PC-3 (cell line): ENCODE measurements around the gene KDM4B. TPM values are rescaled to one million over a fixed set of nuclear protein-coding genes. Genes with fewer than 3 reads are reported as not detected.

Experiments used
- ATAC-seq: fragments of 200-7000 bp; cut with Tn5 transposase; 2 replicates; pipeline ENCODE4 v1.9.1; 2020; ENCODE audit warnings: mild to moderate bottlenecking, moderate library complexity
- BruUV-seq: library from RNA; stranded (reverse); fragments of 400-500 nt; replicated peaks from 2 replicates; lab custom pipeline; 2021; lab: Mats Ljungman, UMichigan
- CTCF ChIA-PET: fragments of 300-600 bp; sonication (Branson Sonifier 250); formaldehyde crosslinking; loops from one replicate; lab custom pipeline; 2022; ENCODE audit warnings: antibody characterized with exemption; lab: Charles Lee
- POLR2A ChIA-PET: fragments of 300-600 bp; sonication (Branson Sonifier 250); formaldehyde crosslinking; loops from one replicate; lab custom pipeline; 2022; ENCODE audit warnings: antibody characterized with exemption; ENCODE audit not compliant: unreplicated experiment; lab: Charles Lee
- DNase-seq: peaks from one replicate; pipeline ENCODE4 v3.0.0-alpha.2; 2015
- H2AFZ ChIP-seq: fragments of 300-600 bp; sonication (generic); 2 replicates; pipeline ENCODE4 v1.6.0; 2016; ENCODE audit warnings: antibody characterized with exemption, low read length
- H3F3A ChIP-seq: fragments of 300-600 bp; sonication (generic); one replicate; pipeline ENCODE4 v1.6.0; 2017; ENCODE audit warnings: antibody characterized with exemption, low read length, control low read depth, mild to moderate bottlenecking; ENCODE audit not compliant: unreplicated experiment
- H3K27ac ChIP-seq: fragments of 300-600 bp; sonication (generic); 2 replicates; pipeline ENCODE4 v1.5.1; 2016; ENCODE audit warnings: mild to moderate bottlenecking, low read length
- H3K27me3 ChIP-seq: fragments of 300-600 bp; sonication (generic); 2 replicates; pipeline ENCODE4 v1.6.1; 2016; ENCODE audit warnings: low read length, mixed read lengths
- H3K36me3 ChIP-seq: fragments of 300-600 bp; sonication (generic); 2 replicates; pipeline ENCODE4 v1.6.1; 2016; ENCODE audit warnings: low read depth, mixed run types, low read length, mixed read lengths
- H3K4me1 ChIP-seq: fragments of 300-600 bp; sonication (generic); 2 replicates; pipeline ENCODE4 v1.5.1; 2016; ENCODE audit warnings: low read length; ENCODE audit not compliant: insufficient read depth
- H3K4me2 ChIP-seq: fragments of 300-600 bp; sonication (generic); 2 replicates; pipeline ENCODE4 v1.6.0; 2016; ENCODE audit warnings: low read length
- H3K4me3 ChIP-seq: fragments of 300-600 bp; sonication (generic); 2 replicates; pipeline ENCODE4 v1.5.1; 2016; ENCODE audit warnings: mild to moderate bottlenecking, low read length, mixed read lengths
- H3K79me2 ChIP-seq: fragments of 300-600 bp; sonication (generic); 2 replicates; pipeline ENCODE4 v1.6.1; 2017; ENCODE audit warnings: low read length, mixed read lengths
- H3K9ac ChIP-seq: fragments of 300-600 bp; sonication (generic); 2 replicates; pipeline ENCODE4 v1.6.0; 2016; ENCODE audit warnings: mild to moderate bottlenecking, low read length
- H3K9me2 ChIP-seq: fragments of 300-600 bp; sonication (generic); replicated peaks from 2 replicates; pipeline ENCODE4 v1.6.1; 2016; ENCODE audit warnings: mixed run types, low read length, mixed read lengths
- H3K9me3 ChIP-seq: fragments of 300-600 bp; sonication (generic); 2 replicates; pipeline ENCODE4 v1.6.1; 2016; ENCODE audit warnings: low read length, mixed read lengths
- H4K20me1 ChIP-seq: fragments of 300-600 bp; sonication (generic); 2 replicates; pipeline ENCODE4 v1.6.1; 2016; ENCODE audit warnings: low read length, mixed read lengths
- EZH2 ChIP-seq: fragments of 300-600 bp; sonication (generic); IDR thresholded peaks from one replicate; pipeline ENCODE4 v1.6.1; 2017; ENCODE audit warnings: antibody characterized with exemption, mild to moderate bottlenecking, low read length; ENCODE audit not compliant: unreplicated experiment
- EZH2phosphoT487 ChIP-seq: fragments of 300-600 bp; sonication (generic); IDR thresholded peaks from 2 replicates; pipeline ENCODE4 v1.6.1; 2018; ENCODE audit warnings: mild to moderate bottlenecking, antibody characterized with exemption, low read length, borderline replicate concordance
- intact Hi-C: fragments of 100-400 bp; cut with micrococcal nuclease; formaldehyde crosslinking; loops from 2 replicates; pipeline ENCODE4 v1.9.0; 2023
- total RNA-seq: library from RNA; depleted of rRNA; stranded (reverse); fragments of >200 nt; gene quantifications from 2 replicates; pipeline ENCODE4 v1.2.3, GENCODE V29; 2014
- TF ChIP-seq, protein P1 (sequence below): fragments of 300-600 bp; sonication (generic); conservative IDR thresholded peaks from 2 replicates; pipeline ENCODE4 v1.5.1; 2017; ENCODE audit warnings: antibody characterized with exemption, low read depth, mild to moderate bottlenecking, low read length

KDM4B gene
- total RNA-seq, 1 experiment from 2014 or later = 19.8 TPM

DNA sequence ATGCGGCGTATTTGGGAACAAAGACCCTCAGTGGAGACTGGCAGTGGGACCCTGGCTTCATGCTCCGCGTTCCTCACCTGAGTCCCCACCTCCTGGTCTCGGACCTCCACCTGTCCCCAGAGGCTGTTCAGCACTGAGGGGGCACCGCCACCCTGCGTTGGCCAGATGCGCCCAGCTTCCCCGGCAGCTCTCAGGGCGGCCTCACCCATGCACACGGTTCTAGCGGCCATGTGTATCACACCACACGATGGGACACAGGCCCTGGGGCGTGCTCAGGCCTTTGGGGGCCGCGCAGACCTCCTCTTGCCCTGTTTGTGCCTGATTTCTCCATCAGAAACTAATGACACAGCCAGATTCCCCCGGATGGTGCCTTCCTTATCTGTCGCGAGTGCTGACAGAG lies 138.1 kb downstream of the KDM4B start:
- H2AFZ ChIP-seq = no peak overlapping the region
- BruUV-seq = no TSS peak
- no peaks in the 10 kb centered on the region for H3K79me2 ChIP-seq
- intact Hi-C loops = no loop called here
- H3K4me1 ChIP-seq = no peaks in the 10 kb centered on the region
- CTCF ChIA-PET = no interaction called here
- H4K20me1 ChIP-seq = no peaks in the 10 kb centered on the region
- POLR2A ChIA-PET = no interaction called here
- TF ChIP-seq EZH2phosphoT487 = no peak
- TF ChIP-seq EZH2 = no peak
- H3K9me2 ChIP-seq = no peaks in the 10 kb centered on the region
- no peaks in the 10 kb centered on the region; the same call in 1 of the 2 replicates for H3K36me3 ChIP-seq
- H3K27me3 ChIP-seq = no peaks in the 10 kb centered on the region
- no peak overlapping the region for H3K4me2 ChIP-seq
- no peak for ATAC-seq
- H3K9me3 ChIP-seq = no peaks in the 10 kb centered on the region
- H3K9ac ChIP-seq = no peak overlapping the region
- DNase-seq = no peak
- no peak overlapping the region for H3K4me3 ChIP-seq
- H3F3A ChIP-seq = no peaks in the 10 kb centered on the region
- H3K27ac ChIP-seq = no peak overlapping the region

- TF ChIP-seq EZH2phosphoT487 (no peak), EZH2 (no peak)
- TF ChIP-seq, protein P1, sequence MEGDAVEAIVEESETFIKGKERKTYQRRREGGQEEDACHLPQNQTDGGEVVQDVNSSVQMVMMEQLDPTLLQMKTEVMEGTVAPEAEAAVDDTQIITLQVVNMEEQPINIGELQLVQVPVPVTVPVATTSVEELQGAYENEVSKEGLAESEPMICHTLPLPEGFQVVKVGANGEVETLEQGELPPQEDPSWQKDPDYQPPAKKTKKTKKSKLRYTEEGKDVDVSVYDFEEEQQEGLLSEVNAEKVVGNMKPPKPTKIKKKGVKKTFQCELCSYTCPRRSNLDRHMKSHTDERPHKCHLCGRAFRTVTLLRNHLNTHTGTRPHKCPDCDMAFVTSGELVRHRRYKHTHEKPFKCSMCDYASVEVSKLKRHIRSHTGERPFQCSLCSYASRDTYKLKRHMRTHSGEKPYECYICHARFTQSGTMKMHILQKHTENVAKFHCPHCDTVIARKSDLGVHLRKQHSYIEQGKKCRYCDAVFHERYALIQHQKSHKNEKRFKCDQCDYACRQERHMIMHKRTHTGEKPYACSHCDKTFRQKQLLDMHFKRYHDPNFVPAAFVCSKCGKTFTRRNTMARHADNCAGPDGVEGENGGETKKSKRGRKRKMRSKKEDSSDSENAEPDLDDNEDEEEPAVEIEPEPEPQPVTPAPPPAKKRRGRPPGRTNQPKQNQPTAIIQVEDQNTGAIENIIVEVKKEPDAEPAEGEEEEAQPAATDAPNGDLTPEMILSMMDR = no peak
- H3K9me2 ChIP-seq = no peaks in the 10 kb centered on the region
- H3F3A ChIP-seq = no peaks in the 10 kb centered on the region
- intact Hi-C loops = no loop called here
- no peak overlapping the region for H3K9ac ChIP-seq
- H3K36me3 ChIP-seq = no peaks in the 10 kb centered on the region; the same call in 1 of the 2 replicates
- H3K4me3 ChIP-seq = no peak overlapping the region
- ATAC-seq (no peak), DNase-seq (no peak)
- POLR2A ChIA-PET = no interaction called here
- H2AFZ ChIP-seq = no peak overlapping the region
- no peak overlapping the region for H3K4me2 ChIP-seq
- BruUV-seq = no TSS peak
- H3K4me1 ChIP-seq = no peaks in the 10 kb centered on the region
- H3K9me3 ChIP-seq = no peaks in the 10 kb centered on the region
- H4K20me1 ChIP-seq = no peaks in the 10 kb centered on the region
- CTCF ChIA-PET = no interaction called here
- no peaks in the 10 kb centered on the region for H3K27me3 ChIP-seq
- H3K79me2 ChIP-seq = no peaks in the 10 kb centered on the region
- no peak overlapping the region for H3K27ac ChIP-seq
These were observed 138.7 kb downstream of the KDM4B start for GRCh38 chr19:5107432-5108122.

GRCh38 chr19:5108123-5108596 lies 139.2 kb downstream of the KDM4B start:
- no peak overlapping the region for H3K9ac ChIP-seq
- no peak overlapping the region for H3K27ac ChIP-seq
- no peaks in the 10 kb centered on the region for H3K27me3 ChIP-seq
- DNase-seq (no peak), ATAC-seq (no peak)
- no peak overlapping the region for H3K4me2 ChIP-seq
- H3K9me2 ChIP-seq = no peaks in the 10 kb centered on the region
- no TSS peak for BruUV-seq
- H3K4me1 ChIP-seq = no peaks in the 10 kb centered on the region
- no peaks in the 10 kb centered on the region for H3F3A ChIP-seq
- no peaks in the 10 kb centered on the region for H3K79me2 ChIP-seq
- no peaks in the 10 kb centered on the region for H3K9me3 ChIP-seq
- H3K36me3 ChIP-seq = no peaks in the 10 kb centered on the region; the same call in 1 of the 2 replicates
- TF ChIP-seq EZH2phosphoT487 = no peak
- TF ChIP-seq EZH2 = no peak
- TF ChIP-seq, protein P1 = no peak
- intact Hi-C loops = no loop called here
- no peak overlapping the region for H3K4me3 ChIP-seq
- no peaks in the 10 kb centered on the region for H4K20me1 ChIP-seq
- ChIA-PET POLR2A (no interaction called here), CTCF (interaction anchor here (0.6 kb wide), 1 partner anchor 384 kb away, joined by 5 read pairs; no protein-coding TSS in a partner anchor)
- no peak overlapping the region for H2AFZ ChIP-seq
